GM12873 (cell line): Measurements from ENCODE around the gene TWSG1.

ENCODE experiments used
- CTCF ChIP-seq: IDR thresholded peaks from 2 replicates; pipeline ENCODE4 v1.5.1; 2012; ENCODE audit warnings: low read depth, mild to moderate bottlenecking, moderate library complexity, low read length, control low read depth; ENCODE audit not compliant: insufficient read depth; ENCODE audit errors: missing control alignments

The TWSG1 gene

GRCh38 chr18:9389706-9390105 lies 55.1 kb downstream of the TWSG1 start:
- no peak for TF ChIP-seq CTCF

DNA sequence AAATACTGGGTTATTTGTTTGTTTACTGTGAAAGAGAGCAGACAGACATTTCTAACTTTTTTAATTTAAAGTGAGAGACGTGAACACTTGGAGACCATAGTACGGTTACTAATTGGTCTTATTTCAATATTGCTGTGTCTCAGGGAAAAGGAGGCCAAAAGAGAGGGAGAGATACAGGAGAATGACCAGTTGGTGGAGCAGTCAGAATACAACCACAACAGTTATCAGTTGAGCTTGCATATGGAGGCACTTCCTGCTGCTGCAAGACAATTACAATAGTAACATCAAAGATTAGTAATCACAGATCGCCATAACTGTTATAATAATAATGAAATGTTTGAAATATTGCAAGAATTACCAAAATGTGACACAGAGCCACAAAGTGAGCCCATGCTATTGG lies 58.2 kb downstream of the TWSG1 start:
- TF ChIP-seq CTCF: no peak

DNA sequence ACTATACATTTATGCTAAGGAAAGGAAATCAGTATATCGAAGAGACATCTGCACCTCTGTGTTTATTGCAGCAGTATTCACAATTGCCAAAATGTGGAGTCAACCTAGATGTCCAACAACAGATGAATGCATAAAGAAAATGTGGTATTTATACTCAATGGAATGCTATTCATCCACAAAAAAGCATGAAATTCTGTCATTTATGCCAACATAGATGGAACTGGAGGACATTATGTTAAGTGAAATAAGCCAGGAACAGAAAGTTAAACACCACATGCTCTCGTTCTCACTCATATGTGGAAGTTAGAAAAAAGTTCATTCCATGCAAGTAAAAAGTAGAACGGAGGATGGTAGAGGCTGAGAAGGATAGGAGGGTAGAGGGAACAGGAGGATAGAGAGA lies 59.5 kb downstream of the TWSG1 start:
- TF ChIP-seq CTCF: no peak

- no peak for TF ChIP-seq CTCF
Observed at GRCh38 chr18:9400197-9400596, 65.6 kb downstream of the TWSG1 start.

GRCh38 chr18:9401176-9401575 lies 66.6 kb downstream of the TWSG1 start:
- TF ChIP-seq CTCF: no peak

GRCh38 chr18:9403795-9404564 lies 69.4 kb downstream of the TWSG1 start:
- TF ChIP-seq CTCF: peak; percentile 50

DNA sequence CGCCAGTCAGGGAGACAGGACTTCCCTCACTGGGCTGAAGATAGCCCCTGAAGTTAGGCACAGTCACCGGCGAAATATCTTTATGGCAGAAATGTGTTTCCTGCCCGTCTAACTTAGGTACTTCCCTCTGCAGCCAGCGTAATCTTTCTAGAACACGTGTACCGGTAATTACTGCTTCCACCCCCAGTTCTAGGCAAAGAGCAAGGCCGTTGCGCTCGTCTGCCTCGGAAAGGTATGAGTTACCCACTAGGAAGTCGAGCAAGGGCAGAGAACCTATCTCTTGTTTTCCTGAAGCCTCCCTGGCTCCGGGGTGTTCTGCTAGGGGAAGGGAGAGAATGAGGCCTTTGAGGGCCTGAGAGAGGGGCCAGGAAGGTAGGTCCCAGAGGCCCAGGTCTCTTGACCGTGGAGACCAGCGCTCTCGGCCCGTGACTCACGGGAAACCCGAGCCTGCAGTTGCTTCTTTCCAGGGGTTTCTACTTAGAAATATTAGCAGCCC lies 70.0 kb downstream of the TWSG1 start:
- TF ChIP-seq CTCF: no peak
